ENCODE data around the gene BABAM2. TPM values are rescaled to one million over a fixed set of nuclear protein-coding genes. Genes with fewer than 3 reads are reported as not detected.

Gene BABAM2
- total RNA-seq, 1 experiment from 2014 or later, result 57.6 TPM

- CTCF ChIA-PET, result interaction anchor here (0.6 kb wide), 1 partner anchor 125 kb away, joined by 3 read pairs; no protein-coding TSS in a partner anchor
- no peak for TF ChIP-seq CTCF (IDR thresholded peaks at IDR 0.05; ENCODE audit: unreplicated experiment)
- H3K4me3 Mint-ChIP-seq (ENCODE audit: unreplicated experiment), result no peak overlapping the region
- H3K36me3 Mint-ChIP-seq (ENCODE audit: insufficient read depth, unreplicated experiment), result no peaks in the 10 kb centered on the region
- POLR2A ChIA-PET, result interaction anchor here (1.4 to 3.5 kb wide), 3 partner anchors 9 to 87 kb away, joined by 5 to 17 read pairs (median 5); no protein-coding TSS in a partner anchor
- intact Hi-C loops (cut with micrococcal nuclease), result no loop called here
- no peak overlapping the region for H3K27ac Mint-ChIP-seq (ENCODE audit: low read depth, unreplicated experiment)
- peaks cover 13% of the 10 kb centered on the region for H3K4me1 Mint-ChIP-seq (ENCODE audit: insufficient read depth, unreplicated experiment)
- H3K9me3 Mint-ChIP-seq (ENCODE audit: unreplicated experiment), result no peaks in the 10 kb centered on the region
- H3K27me3 Mint-ChIP-seq (ENCODE audit: insufficient read depth, unreplicated experiment), result no peaks in the 10 kb centered on the region
- no TSS peak for BruUV-seq (replicated peaks)
- no peak for DNase-seq (ENCODE audit: unreplicated experiment)
These were observed 471.6 kb downstream of the BABAM2 start for GRCh38 chr2:28361991-28362710.

- intact Hi-C loops (cut with micrococcal nuclease), result no loop called here
- Mint-ChIP-seq H3K4me3 (ENCODE audit: unreplicated experiment) (no peak overlapping the region), H3K4me1 (ENCODE audit: insufficient read depth, unreplicated experiment) (peaks cover 13% of the 10 kb centered on the region), H3K9me3 (ENCODE audit: unreplicated experiment) (no peaks in the 10 kb centered on the region), H3K27ac (ENCODE audit: low read depth, unreplicated experiment) (no peak overlapping the region), H3K27me3 (ENCODE audit: insufficient read depth, unreplicated experiment) (no peaks in the 10 kb centered on the region), H3K36me3 (ENCODE audit: insufficient read depth, unreplicated experiment) (no peaks in the 10 kb centered on the region)
- ChIA-PET POLR2A (interaction anchor here (0.7 to 1.4 kb wide), 2 partner anchors 8 to 13 kb away, joined by 3 to 5 read pairs; no protein-coding TSS in a partner anchor), CTCF (no interaction called here)
- BruUV-seq (replicated peaks), result no TSS peak
- TF ChIP-seq CTCF (IDR thresholded peaks at IDR 0.05; ENCODE audit: unreplicated experiment), result no peak
- DNase-seq (ENCODE audit: unreplicated experiment), result no peak
These were observed 472.5 kb downstream of the BABAM2 start for GRCh38 chr2:28362991-28363521.

GRCh38 chr2:28363686-28364280, 473.3 kb downstream of the BABAM2 start:
- Mint-ChIP-seq H3K9me3 (ENCODE audit: unreplicated experiment) (no peaks in the 10 kb centered on the region), H3K27ac (ENCODE audit: low read depth, unreplicated experiment) (peak overlapping the region; percentile 66), H3K36me3 (ENCODE audit: insufficient read depth, unreplicated experiment) (no peaks in the 10 kb centered on the region), H3K27me3 (ENCODE audit: insufficient read depth, unreplicated experiment) (no peaks in the 10 kb centered on the region), H3K4me3 (ENCODE audit: unreplicated experiment) (no peak overlapping the region), H3K4me1 (ENCODE audit: insufficient read depth, unreplicated experiment) (peaks cover 13% of the 10 kb centered on the region)
- DNase-seq (ENCODE audit: unreplicated experiment), result no peak
- BruUV-seq (replicated peaks), result no TSS peak
- ChIA-PET POLR2A (interaction anchor here (0.6 kb wide), 1 partner anchor 507 kb away, joined by 3 read pairs; no protein-coding TSS in a partner anchor), CTCF (no interaction called here)
- intact Hi-C loops (cut with micrococcal nuclease), result no loop called here
- no peak for TF ChIP-seq CTCF (IDR thresholded peaks at IDR 0.05; ENCODE audit: unreplicated experiment)

- H3K27me3 Mint-ChIP-seq (ENCODE audit: insufficient read depth, unreplicated experiment), result no peaks in the 10 kb centered on the region
- no TSS peak for BruUV-seq (replicated peaks)
- no peaks in the 10 kb centered on the region for H3K36me3 Mint-ChIP-seq (ENCODE audit: insufficient read depth, unreplicated experiment)
- H3K4me1 Mint-ChIP-seq (ENCODE audit: insufficient read depth, unreplicated experiment), result peaks cover 6% of the 10 kb centered on the region
- intact Hi-C loops (cut with micrococcal nuclease), result no loop called here
- TF ChIP-seq CTCF (IDR thresholded peaks at IDR 0.05; ENCODE audit: unreplicated experiment), result no peak
- DNase-seq (ENCODE audit: unreplicated experiment), result no peak
- ChIA-PET CTCF (interaction anchor here (0.5 kb wide), 1 partner anchor 20 kb away, joined by 3 read pairs; no protein-coding TSS in a partner anchor), POLR2A (interaction anchor here (0.8 to 1.0 kb wide), 2 partner anchors 20 to 31 kb away, joined by 3 read pairs; no protein-coding TSS in a partner anchor)
- no peak overlapping the region for H3K27ac Mint-ChIP-seq (ENCODE audit: low read depth, unreplicated experiment)
- H3K4me3 Mint-ChIP-seq (ENCODE audit: unreplicated experiment), result no peak overlapping the region
- H3K9me3 Mint-ChIP-seq (ENCODE audit: unreplicated experiment), result no peaks in the 10 kb centered on the region
These were observed 474.1 kb downstream of the BABAM2 start for GRCh38 chr2:28364610-28365009.

Data from MCF 10A (cell line).